Stomach (tissue), 4 donors: ENCODE measurements around the gene MRPS18C.

Experiments
- EP300 ChIP-seq: sonication (generic); formaldehyde crosslinking; IDR thresholded peaks from one replicate; pipeline ENCODE4 v1.6.1; 2017; ENCODE audit warnings: antibody characterized with exemption
- POLR2A ChIP-seq, 4 donors: fragments of 450-650 bp; IDR thresholded peaks; one replicate each; pipeline ENCODE4 v1.6.1; 2016; ENCODE audit warnings: antibody characterized with exemption in 4 of 4, control low read depth in 2 of 4, mild to moderate bottlenecking in 1 of 4, moderate library complexity in 1 of 4
- POLR2AphosphoS5 ChIP-seq, 3 donors: sonication (generic); formaldehyde crosslinking; IDR thresholded peaks; one replicate each; pipeline ENCODE4 v1.6.1; 2016; ENCODE audit warnings: antibody characterized with exemption in 3 of 3
- TF ChIP-seq, protein P1 (sequence below), 7 experiments: fragments of 450-650 bp in 4 of 7; fragments of 200-600 bp in 3 of 7; sonication (generic) in 3 of 7; IDR thresholded peaks; one replicate each; pipeline ENCODE4 v1.5.1; 2016 to 2019; ENCODE audit warnings: antibody characterized with exemption in 7 of 7, control low read depth in 2 of 7, mild to moderate bottlenecking in 1 of 7

DNA sequence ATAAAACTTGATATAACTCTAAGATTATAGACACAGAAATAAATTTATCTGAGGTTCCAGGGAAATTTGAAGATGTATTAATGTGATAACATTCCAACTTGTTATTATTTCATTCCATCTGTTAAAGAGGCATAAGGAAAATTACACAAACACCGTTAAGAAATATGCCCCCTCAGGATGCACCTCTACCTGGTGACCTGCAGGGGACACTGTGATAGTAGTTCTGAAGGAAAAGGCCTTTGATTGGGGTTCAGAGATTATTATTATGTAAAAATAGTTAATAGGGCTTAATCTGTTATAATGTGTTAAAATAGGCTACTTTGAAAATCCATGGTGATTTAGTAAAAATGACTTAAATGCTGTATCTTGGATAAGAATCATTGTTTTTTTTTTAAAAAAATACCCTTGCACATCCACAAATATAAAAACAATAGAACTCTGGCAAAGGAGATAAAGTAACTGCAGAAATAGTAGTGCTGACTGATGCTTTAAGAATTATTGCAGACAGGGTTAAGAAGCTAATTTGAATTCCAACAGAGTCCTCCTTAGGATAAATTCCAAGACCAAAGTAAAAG, 35.1 kb downstream of the MRPS18C start:
- TF ChIP-seq, protein P1, sequence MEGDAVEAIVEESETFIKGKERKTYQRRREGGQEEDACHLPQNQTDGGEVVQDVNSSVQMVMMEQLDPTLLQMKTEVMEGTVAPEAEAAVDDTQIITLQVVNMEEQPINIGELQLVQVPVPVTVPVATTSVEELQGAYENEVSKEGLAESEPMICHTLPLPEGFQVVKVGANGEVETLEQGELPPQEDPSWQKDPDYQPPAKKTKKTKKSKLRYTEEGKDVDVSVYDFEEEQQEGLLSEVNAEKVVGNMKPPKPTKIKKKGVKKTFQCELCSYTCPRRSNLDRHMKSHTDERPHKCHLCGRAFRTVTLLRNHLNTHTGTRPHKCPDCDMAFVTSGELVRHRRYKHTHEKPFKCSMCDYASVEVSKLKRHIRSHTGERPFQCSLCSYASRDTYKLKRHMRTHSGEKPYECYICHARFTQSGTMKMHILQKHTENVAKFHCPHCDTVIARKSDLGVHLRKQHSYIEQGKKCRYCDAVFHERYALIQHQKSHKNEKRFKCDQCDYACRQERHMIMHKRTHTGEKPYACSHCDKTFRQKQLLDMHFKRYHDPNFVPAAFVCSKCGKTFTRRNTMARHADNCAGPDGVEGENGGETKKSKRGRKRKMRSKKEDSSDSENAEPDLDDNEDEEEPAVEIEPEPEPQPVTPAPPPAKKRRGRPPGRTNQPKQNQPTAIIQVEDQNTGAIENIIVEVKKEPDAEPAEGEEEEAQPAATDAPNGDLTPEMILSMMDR (IDR thresholded peaks at IDR 0.05) = peak in 4 of 7 experiments; percentile 35 to 69 (median 54)
- no peak for TF ChIP-seq POLR2A (IDR thresholded peaks at IDR 0.05)
- TF ChIP-seq POLR2AphosphoS5 (IDR thresholded peaks at IDR 0.05) = no peak
- no peak for TF ChIP-seq EP300
